MM.1S (cell line): Measurements from ENCODE around the gene EFCAB7.

ENCODE experiments used
- EZH2 ChIP-seq: fragments of 300-600 bp; sonication (generic); optimal IDR thresholded peaks from 2 replicates; pipeline ENCODE3; 2017; ENCODE audit warnings: low read depth, mild to moderate bottlenecking, antibody characterized with exemption, low read length, mixed read lengths
- EZH2phosphoT487 ChIP-seq: fragments of 300-600 bp; sonication (generic); IDR thresholded peaks from 2 replicates; pipeline ENCODE4 v1.6.1; 2018; ENCODE audit warnings: antibody characterized with exemption, low read length
- TF ChIP-seq, protein P1 (sequence below): fragments of 300-600 bp; sonication (generic); IDR thresholded peaks from 2 replicates; pipeline ENCODE4 v1.5.1; 2016; ENCODE audit warnings: antibody characterized with exemption, low read length, mixed read lengths

DNA sequence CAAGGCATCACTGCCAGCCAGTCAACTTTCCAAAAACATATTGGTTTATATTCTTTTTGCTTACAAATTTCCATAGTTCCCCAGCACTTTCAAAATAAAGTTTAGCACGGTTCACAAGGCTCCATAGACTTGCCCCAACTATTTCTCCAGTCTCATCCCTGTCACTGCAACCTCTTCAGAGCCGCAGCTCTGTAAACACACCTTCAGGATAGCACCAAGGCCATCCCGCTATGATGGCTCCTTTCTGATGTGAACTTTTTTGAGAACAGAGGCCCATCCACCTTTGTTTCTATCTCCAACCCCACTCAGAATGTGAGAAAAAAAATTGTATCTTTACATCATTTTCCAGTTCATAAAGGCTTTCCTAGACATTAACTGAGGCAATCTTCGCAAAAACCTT lies 96.2 kb downstream of the EFCAB7 start:
- TF ChIP-seq, protein P1, sequence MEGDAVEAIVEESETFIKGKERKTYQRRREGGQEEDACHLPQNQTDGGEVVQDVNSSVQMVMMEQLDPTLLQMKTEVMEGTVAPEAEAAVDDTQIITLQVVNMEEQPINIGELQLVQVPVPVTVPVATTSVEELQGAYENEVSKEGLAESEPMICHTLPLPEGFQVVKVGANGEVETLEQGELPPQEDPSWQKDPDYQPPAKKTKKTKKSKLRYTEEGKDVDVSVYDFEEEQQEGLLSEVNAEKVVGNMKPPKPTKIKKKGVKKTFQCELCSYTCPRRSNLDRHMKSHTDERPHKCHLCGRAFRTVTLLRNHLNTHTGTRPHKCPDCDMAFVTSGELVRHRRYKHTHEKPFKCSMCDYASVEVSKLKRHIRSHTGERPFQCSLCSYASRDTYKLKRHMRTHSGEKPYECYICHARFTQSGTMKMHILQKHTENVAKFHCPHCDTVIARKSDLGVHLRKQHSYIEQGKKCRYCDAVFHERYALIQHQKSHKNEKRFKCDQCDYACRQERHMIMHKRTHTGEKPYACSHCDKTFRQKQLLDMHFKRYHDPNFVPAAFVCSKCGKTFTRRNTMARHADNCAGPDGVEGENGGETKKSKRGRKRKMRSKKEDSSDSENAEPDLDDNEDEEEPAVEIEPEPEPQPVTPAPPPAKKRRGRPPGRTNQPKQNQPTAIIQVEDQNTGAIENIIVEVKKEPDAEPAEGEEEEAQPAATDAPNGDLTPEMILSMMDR, result no peak
- TF ChIP-seq EZH2 (no peak), EZH2phosphoT487 (no peak)
